IgD-negative memory B cell (primary cell): Measurements from ENCODE around the gene UVSSA. TPM values are rescaled to one million over a fixed set of nuclear protein-coding genes. Genes with fewer than 3 reads are reported as not detected.

Experiments
- H3K27ac Mint-ChIP-seq, 3 donors: one replicate each; pipeline ENCODE4 v1.8.0; 2020 to 2022; ENCODE audit warnings: mild to moderate bottlenecking in 3 of 3, mixed read lengths in 3 of 3, moderate library complexity in 1 of 3
- H3K27me3 Mint-ChIP-seq: one replicate; pipeline ENCODE4 v1.8.0; 2021; ENCODE audit warnings: mixed read lengths
- H3K36me3 Mint-ChIP-seq: one replicate; pipeline ENCODE4 v1.8.0; 2020; ENCODE audit warnings: mild to moderate bottlenecking, mixed read lengths
- H3K4me1 Mint-ChIP-seq, 3 donors: one replicate each; pipeline ENCODE4 v1.8.0; 2020 to 2022; ENCODE audit warnings: mixed read lengths in 3 of 3, mild to moderate bottlenecking in 1 of 3
- H3K4me3 Mint-ChIP-seq, 4 donors: one replicate each; pipeline ENCODE4 v1.8.0; 2020 to 2022; ENCODE audit warnings: mild to moderate bottlenecking in 4 of 4, mixed read lengths in 4 of 4, moderate library complexity in 3 of 4
- H3K9me3 Mint-ChIP-seq, 3 donors: one replicate each; pipeline ENCODE4 v1.8.0; 2020 to 2021; ENCODE audit warnings: mixed read lengths in 3 of 3, mild to moderate bottlenecking in 1 of 3
- polyA plus RNA-seq: library from polyadenylated mRNA; unstranded; fragments of 300-500 nt; fragmentation: Illumina TruSeq; gene quantifications from one replicate; pipeline ENCODE4 v1.2.3, GENCODE V29; 2021

Gene UVSSA
- polyA plus RNA-seq, 1 donor from 2014 or later, result 9.5 TPM

- Mint-ChIP-seq H3K4me1 (peaks cover 12 to 29% (median 21%) of the 10 kb centered on the region in 3 donors), H3K27me3 (no peaks in the 10 kb centered on the region), H3K9me3 (no peaks in the 10 kb centered on the region), H3K27ac (peak overlapping the region; percentile 84 to 93 (median 86)), H3K4me3 (peak overlapping the region; percentile 85 to 96 (median 92)), H3K36me3 (peaks cover 2% of the 10 kb centered on the region)
These were observed 429 bp downstream of the UVSSA start for GRCh38 chr4:1347410-1347864.

GRCh38 chr4:1348014-1348513 is 1.1 kb downstream of the UVSSA start:
- H3K4me1 Mint-ChIP-seq, result peaks cover 12 to 29% (median 21%) of the 10 kb centered on the region in 3 donors

GRCh38 chr4:1348746-1349145 is 1.7 kb downstream of the UVSSA start:
- Mint-ChIP-seq H3K36me3 (peaks cover 2% of the 10 kb centered on the region), H3K27ac (peak overlapping the region in 1 of 3 donors; percentile 86), H3K9me3 (no peaks in the 10 kb centered on the region), H3K27me3 (no peaks in the 10 kb centered on the region), H3K4me3 (peak overlapping the region; percentile 55 to 96 (median 84)), H3K4me1 (peaks cover 12 to 29% (median 21%) of the 10 kb centered on the region in 3 donors)

More at GRCh38 chr4:1348014-1348513, 1.1 kb downstream of the UVSSA start:
- peak overlapping the region; percentile 85 to 96 (median 92) for H3K4me3 Mint-ChIP-seq
- H3K27me3 Mint-ChIP-seq, result no peaks in the 10 kb centered on the region
- peaks cover 2% of the 10 kb centered on the region for H3K36me3 Mint-ChIP-seq
- H3K27ac Mint-ChIP-seq, result peak overlapping the region in 2 of 3 donors; percentile 84 to 86
- H3K9me3 Mint-ChIP-seq, result no peaks in the 10 kb centered on the region

- peak overlapping the region in 1 of 4 donors; percentile 85 for H3K4me3 Mint-ChIP-seq
- H3K27me3 Mint-ChIP-seq, result no peaks in the 10 kb centered on the region
- H3K36me3 Mint-ChIP-seq, result peaks cover 2% of the 10 kb centered on the region
- peaks cover 12 to 27% (median 20%) of the 10 kb centered on the region in 3 donors for H3K4me1 Mint-ChIP-seq
- peak overlapping the region in 1 of 3 donors; percentile 60 for H3K27ac Mint-ChIP-seq
- H3K9me3 Mint-ChIP-seq, result no peaks in the 10 kb centered on the region
These were observed 2.6 kb downstream of the UVSSA start for GRCh38 chr4:1349359-1350168.

- H3K27ac Mint-ChIP-seq, result peak overlapping the region in 1 of 3 donors; percentile 60
- H3K9me3 Mint-ChIP-seq, result no peaks in the 10 kb centered on the region
- H3K36me3 Mint-ChIP-seq, result peaks cover 2% of the 10 kb centered on the region
- no peaks in the 10 kb centered on the region for H3K27me3 Mint-ChIP-seq
- peak overlapping the region in 2 of 4 donors; percentile 61 to 72 for H3K4me3 Mint-ChIP-seq
- peaks cover 12 to 23% (median 19%) of the 10 kb centered on the region in 3 donors for H3K4me1 Mint-ChIP-seq
These were observed 3.1 kb downstream of the UVSSA start for GRCh38 chr4:1350169-1350520.

- Mint-ChIP-seq H3K27ac (peak overlapping the region in 2 of 3 donors; percentile 78 to 87), H3K36me3 (peaks cover 2% of the 10 kb centered on the region), H3K4me1 (peaks cover 7 to 19% (median 12%) of the 10 kb centered on the region in 3 donors), H3K4me3 (peak overlapping the region; percentile 27 to 85 (median 62)), H3K27me3 (no peaks in the 10 kb centered on the region), H3K9me3 (no peaks in the 10 kb centered on the region)
These were observed 5.0 kb downstream of the UVSSA start for GRCh38 chr4:1351854-1352566.

- no peaks in the 10 kb centered on the region for H3K9me3 Mint-ChIP-seq
- peaks cover 7 to 19% (median 12%) of the 10 kb centered on the region in 3 donors for H3K4me1 Mint-ChIP-seq
- no peaks in the 10 kb centered on the region for H3K27me3 Mint-ChIP-seq
These were observed 5.5 kb downstream of the UVSSA start for GRCh38 chr4:1352567-1352900.

GRCh38 chr4:1353186-1354055 is 6.4 kb downstream of the UVSSA start:
- Mint-ChIP-seq H3K27ac (no peak overlapping the region), H3K27me3 (no peaks in the 10 kb centered on the region), H3K36me3 (peaks cover 2% of the 10 kb centered on the region), H3K9me3 (no peaks in the 10 kb centered on the region), H3K4me3 (no peak overlapping the region), H3K4me1 (peaks cover 7 to 16% (median 10%) of the 10 kb centered on the region in 3 donors)

More at GRCh38 chr4:1352567-1352900, 5.5 kb downstream of the UVSSA start:
- H3K27ac Mint-ChIP-seq, result peak overlapping the region in 1 of 3 donors; percentile 87
- H3K4me3 Mint-ChIP-seq, result no peak overlapping the region
- H3K36me3 Mint-ChIP-seq, result peaks cover 2% of the 10 kb centered on the region

GRCh38 chr4:1354136-1354982 is 7.4 kb downstream of the UVSSA start:
- H3K27me3 Mint-ChIP-seq, result no peaks in the 10 kb centered on the region
- no peaks in the 10 kb centered on the region for H3K9me3 Mint-ChIP-seq
- no peak overlapping the region for H3K4me3 Mint-ChIP-seq
- H3K4me1 Mint-ChIP-seq, result peaks cover 5 to 8% (median 7%) of the 10 kb centered on the region in 3 donors
- H3K27ac Mint-ChIP-seq, result no peak overlapping the region
- H3K36me3 Mint-ChIP-seq, result no peaks in the 10 kb centered on the region

- Mint-ChIP-seq H3K27ac (no peak overlapping the region), H3K36me3 (no peaks in the 10 kb centered on the region), H3K4me1 (peaks cover 5 to 8% (median 7%) of the 10 kb centered on the region in 3 donors), H3K27me3 (no peaks in the 10 kb centered on the region), H3K9me3 (no peaks in the 10 kb centered on the region), H3K4me3 (no peak overlapping the region)
These were observed 7.9 kb downstream of the UVSSA start for GRCh38 chr4:1354983-1355275.

- H3K36me3 Mint-ChIP-seq, result no peaks in the 10 kb centered on the region
- H3K4me3 Mint-ChIP-seq, result no peak overlapping the region
- H3K27me3 Mint-ChIP-seq, result no peaks in the 10 kb centered on the region
- H3K9me3 Mint-ChIP-seq, result no peaks in the 10 kb centered on the region
- no peak overlapping the region for H3K27ac Mint-ChIP-seq
- peaks cover 5 to 7% (median 6%) of the 10 kb centered on the region in 3 donors for H3K4me1 Mint-ChIP-seq
These were observed 8.4 kb downstream of the UVSSA start for GRCh38 chr4:1355378-1355777.

GRCh38 chr4:1356181-1356998 is 9.4 kb downstream of the UVSSA start:
- Mint-ChIP-seq H3K27ac (no peak overlapping the region), H3K9me3 (no peaks in the 10 kb centered on the region), H3K36me3 (no peaks in the 10 kb centered on the region), H3K4me1 (peaks cover 4 to 7% (median 6%) of the 10 kb centered on the region in 3 donors), H3K27me3 (no peaks in the 10 kb centered on the region), H3K4me3 (no peak overlapping the region)
